Mucosa of gallbladder (tissue), 1 donor: ENCODE results near the gene ATP11B. TPM values are rescaled to one million over a fixed set of nuclear protein-coding genes. Genes with fewer than 3 reads are reported as not detected.

Experiments used
- DNase-seq: peaks from one replicate; pipeline ENCODE4 v3.0.0-alpha.2; 2020; ENCODE audit warnings: low spot score
- total RNA-seq: library from RNA; stranded (reverse); gene quantifications from one replicate; pipeline ENCODE4 v1.2.1, GENCODE V29; 2021
- donor health status: DM: no; HTN: no; CAD: no.

The ATP11B gene
- total RNA-seq = 89.9 TPM

- peak; percentile 63 for DNase-seq
Observed at GRCh38 chr3:182792901-182793662, at the start of gene ATP11B. TSS of gene ATP11B (plus strand) at chr3:182793504. CDS start at chr3:182793760, 256 bp downstream.

GRCh38 chr3:182746959-182747358 is 46.3 kb upstream of the ATP11B start:
- DNase-seq = no peak

GRCh38 chr3:182755308-182755707 is 38.0 kb upstream of the ATP11B start:
- DNase-seq = no peak

- DNase-seq = no peak
Observed at GRCh38 chr3:182755712-182756111, 37.6 kb upstream of the ATP11B start.

GRCh38 chr3:182760576-182761164 is 32.6 kb upstream of the ATP11B start:
- peak; percentile 78 for DNase-seq

DNA sequence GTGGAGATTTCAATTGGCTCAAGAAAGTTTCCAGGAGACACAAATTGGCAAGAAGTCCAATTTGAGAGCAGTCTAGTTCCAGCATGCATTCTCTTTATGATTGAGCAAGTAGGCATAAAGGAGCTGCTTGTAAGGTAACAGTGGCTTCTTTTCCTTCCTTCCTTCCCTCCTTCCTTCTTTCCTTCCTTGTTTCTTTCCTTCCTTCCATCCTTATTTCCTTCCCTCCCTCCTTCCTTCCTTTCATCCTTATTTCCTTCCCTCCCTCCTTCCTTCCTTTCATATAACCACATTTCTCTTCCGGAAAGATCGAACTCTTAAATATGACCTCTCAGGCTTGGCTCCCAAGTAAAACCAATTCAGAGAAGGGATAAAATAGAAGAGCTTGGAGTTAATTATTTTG is 29.4 kb upstream of the ATP11B start:
- no peak for DNase-seq

DNA sequence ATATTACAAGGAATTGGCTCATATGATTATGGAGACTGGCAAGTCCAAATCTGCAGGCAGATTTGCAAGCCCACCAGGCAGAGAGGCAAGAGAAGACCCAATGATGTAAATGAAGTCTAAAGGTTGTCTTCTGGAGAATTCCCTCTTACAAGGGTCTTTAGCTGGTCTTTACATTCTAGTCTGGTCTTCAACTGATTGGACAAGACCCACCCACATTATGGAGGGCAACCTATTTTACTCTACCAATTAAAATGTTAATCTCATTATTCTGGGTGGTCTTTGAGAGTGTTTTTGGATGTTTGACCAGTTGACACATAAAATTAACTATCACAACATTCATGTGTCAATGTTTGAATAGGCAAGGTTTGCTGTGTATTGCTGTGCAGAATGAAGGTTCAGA is 28.0 kb upstream of the ATP11B start:
- DNase-seq = no peak

- DNase-seq = no peak
Observed at GRCh38 chr3:182766099-182766498, 27.2 kb upstream of the ATP11B start.

DNA sequence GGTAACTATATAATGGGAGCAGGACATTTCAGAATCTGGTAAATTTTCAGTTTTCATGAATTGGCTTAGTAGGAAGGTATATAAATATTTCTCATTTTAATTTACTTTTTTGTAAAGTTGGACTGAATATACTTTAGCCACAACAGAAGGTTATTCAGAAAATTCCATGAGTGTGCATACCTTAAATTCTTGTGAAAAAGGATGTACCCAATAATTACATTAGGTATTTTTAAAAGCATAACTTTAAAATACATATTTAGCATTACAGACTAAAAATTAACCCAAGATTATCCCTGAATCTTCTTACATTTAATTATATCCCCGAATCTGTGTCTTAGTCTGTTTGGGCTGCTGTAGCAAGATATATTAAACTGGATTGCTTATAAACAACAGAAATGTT is 24.9 kb upstream of the ATP11B start:
- no peak for DNase-seq

DNA sequence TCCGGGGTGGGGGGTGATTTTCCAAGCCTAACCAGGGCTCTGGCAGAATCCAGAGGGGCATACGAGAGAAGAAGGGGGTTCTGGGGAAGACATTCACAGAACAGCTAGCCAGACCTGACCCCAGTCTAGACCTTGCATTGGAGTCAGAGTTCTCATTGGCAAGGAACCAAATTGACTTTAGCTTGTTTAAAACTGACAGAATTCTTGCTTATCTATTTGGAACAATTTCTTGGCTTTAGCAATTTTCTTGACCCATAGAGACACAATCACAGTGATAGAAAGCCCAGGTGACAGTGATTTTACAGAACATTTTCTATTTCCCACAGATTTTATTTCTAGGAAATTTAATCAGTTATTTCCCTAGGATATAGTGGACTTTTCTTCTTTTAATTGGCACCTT is 23.6 kb upstream of the ATP11B start:
- no peak for DNase-seq

- no peak for DNase-seq
Observed at GRCh38 chr3:182782149-182782548, 11.2 kb upstream of the ATP11B start.

GRCh38 chr3:182783106-182783505 is 10.2 kb upstream of the ATP11B start:
- DNase-seq = no peak

GRCh38 chr3:182784542-182784941 is 8.8 kb upstream of the ATP11B start:
- DNase-seq = no peak

GRCh38 chr3:182785142-182785541 is 8.2 kb upstream of the ATP11B start:
- no peak for DNase-seq

DNA sequence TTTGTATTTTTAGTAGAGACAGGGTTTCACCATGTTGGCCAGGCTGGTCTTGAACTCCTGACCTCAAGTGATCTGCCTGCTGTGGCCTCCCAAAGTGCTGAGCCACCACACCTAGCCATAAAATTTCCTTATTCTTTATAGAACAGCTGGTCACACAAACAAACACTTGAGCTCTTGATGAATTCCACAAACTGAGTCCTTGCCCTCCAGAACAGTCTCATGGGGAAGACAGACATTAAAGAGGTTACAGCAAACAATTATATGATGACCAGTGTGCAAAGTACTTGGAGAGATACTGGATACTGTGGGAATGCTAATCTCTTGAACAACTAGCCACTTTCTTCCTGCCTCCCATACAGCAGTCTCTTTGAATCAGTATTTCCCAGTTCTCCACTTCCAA is 7.5 kb upstream of the ATP11B start:
- DNase-seq = no peak

DNA sequence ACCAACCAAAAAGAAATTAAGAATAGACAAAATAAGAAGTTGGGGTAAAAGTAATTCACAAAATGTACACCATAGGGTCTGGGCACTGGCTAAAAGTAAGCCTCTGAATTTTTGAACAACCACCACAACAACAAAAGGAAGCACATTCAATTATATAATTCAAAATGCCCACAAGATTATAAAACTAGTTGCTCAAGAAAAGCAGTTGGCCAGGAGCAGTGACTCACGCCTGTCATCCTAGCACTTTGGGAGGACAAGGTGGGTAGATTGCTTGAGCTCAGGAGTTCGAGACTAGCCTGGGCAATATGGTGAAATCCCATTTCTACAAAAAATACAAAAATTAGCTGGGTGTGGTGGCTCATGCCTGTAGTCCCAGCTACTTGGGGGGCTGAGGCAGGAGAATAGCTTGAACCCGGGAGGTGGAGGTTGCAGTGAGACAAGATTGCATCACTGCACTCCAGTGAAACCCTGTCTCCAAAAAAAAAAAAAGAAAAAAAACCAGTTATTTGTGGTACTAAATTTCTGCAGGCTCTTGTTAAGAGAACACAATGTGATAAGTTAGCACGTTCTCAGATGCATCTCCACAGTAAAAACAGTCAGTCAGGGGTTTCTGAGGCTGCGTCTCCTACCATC is 6.6 kb upstream of the ATP11B start:
- DNase-seq = no peak

- DNase-seq = no peak
Observed at GRCh38 chr3:182787302-182788036, 5.8 kb upstream of the ATP11B start.

GRCh38 chr3:182789371-182789770 is 3.9 kb upstream of the ATP11B start:
- DNase-seq = no peak

GRCh38 chr3:182790612-182791011 is 2.7 kb upstream of the ATP11B start:
- DNase-seq = no peak

GRCh38 chr3:182793663-182794454 is 555 bp downstream of the ATP11B start:
- peak; percentile 16 for DNase-seq
